Right lobe of liver (tissue), 6 donors: ENCODE results near the gene SIN3B. TPM values are rescaled to one million over a fixed set of nuclear protein-coding genes. Genes with fewer than 3 reads are reported as not detected.

ENCODE experiments used
- ATAC-seq, 4 donors: fragments of 200-7000 bp; cut with Tn5 transposase; one replicate each; pipeline ENCODE4 v1.9.1; 2020; ENCODE audit warnings: mild to moderate bottlenecking in 4 of 4, moderate library complexity in 4 of 4
- DNase-seq, 3 donors: peaks; one replicate each; pipeline ENCODE4 v3.0.0-alpha.2; 2020
- H3K27ac ChIP-seq, 3 donors: fragments of 200-600 bp; one replicate each; pipeline ENCODE4 v1.8.0; 2022
- H3K27me3 ChIP-seq, 2 donors: fragments of 200-600 bp; one replicate each; pipeline ENCODE4 v1.8.0; 2022
- H3K36me3 ChIP-seq, 4 donors: fragments of 200-600 bp; sonication (generic) in 1 of 4; one replicate each; pipeline versions ENCODE4 v1.5.1 to v1.8.0; 2017 to 2022; ENCODE audit warnings: control low read depth in 1 of 4
- H3K4me1 ChIP-seq, 4 donors: fragments of 200-600 bp; sonication (generic) in 1 of 4; one replicate each; pipeline versions ENCODE4 v1.5.1 to v1.8.0; 2017 to 2022; ENCODE audit warnings: control low read depth in 1 of 4
- H3K4me3 ChIP-seq, 3 donors: fragments of 200-600 bp; one replicate each; pipeline ENCODE4 v1.8.0; 2022
- H3K9me3 ChIP-seq, 4 donors: fragments of 200-600 bp; sonication (generic) in 1 of 4; one replicate each; pipeline versions ENCODE4 v1.5.1 to v1.8.0; 2017 to 2022; ENCODE audit warnings: control low read depth in 1 of 4
- POLR2A ChIP-seq: fragments of 450-650 bp; IDR thresholded peaks from one replicate; pipeline ENCODE4 v1.6.1; 2017; ENCODE audit warnings: antibody characterized with exemption, mild to moderate bottlenecking
- WGBS: methylation state at CpG from one replicate; pipeline ENCODE4 v1.1.6; 2018; ENCODE audit warnings: low coverage, low lambda C conversion rate; ENCODE audit not compliant: insufficient coverage; ENCODE audit errors: missing lambda C conversion rate; 5-methylcytosine and 5-hydroxymethylcytosine counted together
- intact Hi-C, 2 donors: fragments of 100-400 bp; cut with DNase I; formaldehyde crosslinking; loops; one replicate each; pipeline versions ENCODE4 v1.11.2 to v1.14.1; 2022
- total RNA-seq, 6 experiments: library from RNA; depleted of rRNA in 2 of 6; stranded (reverse); fragments of >200 nt in 2 of 6; fragmentation: NEBNext Ultra II Directional in 3 of 6; extraction: Animal tissue kit (Norgen Biotek cat#: 25700) in 3 of 6; gene quantifications; one replicate each; pipeline versions ENCODE4 v1.1.0 to v1.2.4, GENCODE V29; 2016 to 2023
- TF ChIP-seq, protein P1 (sequence below), 4 donors: fragments of 200-600 bp in 3 of 4; fragments of 450-650 bp in 1 of 4; IDR thresholded peaks; one replicate each; pipeline versions ENCODE4 v1.5.1 to v1.8.0; 2016 to 2022; ENCODE audit warnings: antibody characterized with exemption in 4 of 4, mild to moderate bottlenecking in 2 of 4
- donor health status: DM: no; HTN: yes; CAD: no.
- donor health status: DM: no; HTN: no; CAD: no.
- donor health status: DM: no; HTN: no; CAD: no.
- donor health status: DM: no; HTN: yes; CAD: no.
- donor health status: DM: no; HTN: yes; CAD: no.

Gene SIN3B
- total RNA-seq, 6 experiments from 2014 or later = 10.6 to 20.9 (median 13.6) TPM

- H3K27ac ChIP-seq = no peak overlapping the region
- H3K36me3 ChIP-seq = no peaks in the 10 kb centered on the region
- no peak overlapping the region for H3K4me3 ChIP-seq
- no peak for ATAC-seq
- TF ChIP-seq POLR2A = no peak
- TF ChIP-seq, protein P1, sequence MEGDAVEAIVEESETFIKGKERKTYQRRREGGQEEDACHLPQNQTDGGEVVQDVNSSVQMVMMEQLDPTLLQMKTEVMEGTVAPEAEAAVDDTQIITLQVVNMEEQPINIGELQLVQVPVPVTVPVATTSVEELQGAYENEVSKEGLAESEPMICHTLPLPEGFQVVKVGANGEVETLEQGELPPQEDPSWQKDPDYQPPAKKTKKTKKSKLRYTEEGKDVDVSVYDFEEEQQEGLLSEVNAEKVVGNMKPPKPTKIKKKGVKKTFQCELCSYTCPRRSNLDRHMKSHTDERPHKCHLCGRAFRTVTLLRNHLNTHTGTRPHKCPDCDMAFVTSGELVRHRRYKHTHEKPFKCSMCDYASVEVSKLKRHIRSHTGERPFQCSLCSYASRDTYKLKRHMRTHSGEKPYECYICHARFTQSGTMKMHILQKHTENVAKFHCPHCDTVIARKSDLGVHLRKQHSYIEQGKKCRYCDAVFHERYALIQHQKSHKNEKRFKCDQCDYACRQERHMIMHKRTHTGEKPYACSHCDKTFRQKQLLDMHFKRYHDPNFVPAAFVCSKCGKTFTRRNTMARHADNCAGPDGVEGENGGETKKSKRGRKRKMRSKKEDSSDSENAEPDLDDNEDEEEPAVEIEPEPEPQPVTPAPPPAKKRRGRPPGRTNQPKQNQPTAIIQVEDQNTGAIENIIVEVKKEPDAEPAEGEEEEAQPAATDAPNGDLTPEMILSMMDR (IDR thresholded peaks at IDR 0.05) = no peak
- intact Hi-C loops = no loop called here
- 73% methylated on average over 4 of the region's 4 CpGs for WGBS
- no peaks in the 10 kb centered on the region for H3K4me1 ChIP-seq
- H3K9me3 ChIP-seq = no peaks in the 10 kb centered on the region
- no peak for DNase-seq
- no peaks in the 10 kb centered on the region for H3K27me3 ChIP-seq
Measured at GRCh38 chr19:16804176-16804575, 25.0 kb upstream of the SIN3B start.

DNA sequence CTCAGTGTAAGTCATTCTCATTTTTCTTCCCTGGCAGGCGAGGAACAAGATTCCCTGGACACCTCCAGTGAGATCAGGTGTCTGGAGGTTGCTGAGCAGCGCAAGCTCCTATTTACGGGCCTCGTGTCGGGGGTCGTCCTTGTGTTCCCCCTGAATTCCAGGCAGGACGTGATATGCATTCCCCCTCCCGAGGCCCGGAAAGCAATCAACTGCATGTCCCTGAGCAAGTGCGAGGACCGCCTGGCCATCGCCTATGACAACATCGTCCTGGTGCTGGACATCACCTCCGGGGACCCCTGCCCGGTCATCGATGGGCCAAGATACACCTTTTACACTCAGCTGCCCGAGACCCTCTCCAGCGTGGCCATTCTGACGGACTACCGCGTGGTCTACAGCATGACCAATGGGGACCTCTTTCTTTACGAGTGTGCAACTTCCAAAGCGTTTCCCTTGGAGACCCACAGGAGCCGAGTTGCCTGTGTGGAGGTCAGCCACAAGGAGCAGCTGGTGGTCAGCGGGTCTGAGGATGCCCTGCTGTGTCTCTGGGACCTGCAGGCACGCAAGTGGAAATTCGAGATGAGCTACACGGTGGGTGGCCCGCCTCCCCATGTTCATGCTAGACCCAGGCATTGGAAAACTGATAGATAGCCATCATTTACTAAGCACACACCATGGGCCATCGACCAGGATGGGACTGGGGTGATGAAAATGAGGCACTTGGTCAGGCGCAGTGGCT is 21.5 kb upstream of the SIN3B start:
- intact Hi-C loops = no loop called here

DNA sequence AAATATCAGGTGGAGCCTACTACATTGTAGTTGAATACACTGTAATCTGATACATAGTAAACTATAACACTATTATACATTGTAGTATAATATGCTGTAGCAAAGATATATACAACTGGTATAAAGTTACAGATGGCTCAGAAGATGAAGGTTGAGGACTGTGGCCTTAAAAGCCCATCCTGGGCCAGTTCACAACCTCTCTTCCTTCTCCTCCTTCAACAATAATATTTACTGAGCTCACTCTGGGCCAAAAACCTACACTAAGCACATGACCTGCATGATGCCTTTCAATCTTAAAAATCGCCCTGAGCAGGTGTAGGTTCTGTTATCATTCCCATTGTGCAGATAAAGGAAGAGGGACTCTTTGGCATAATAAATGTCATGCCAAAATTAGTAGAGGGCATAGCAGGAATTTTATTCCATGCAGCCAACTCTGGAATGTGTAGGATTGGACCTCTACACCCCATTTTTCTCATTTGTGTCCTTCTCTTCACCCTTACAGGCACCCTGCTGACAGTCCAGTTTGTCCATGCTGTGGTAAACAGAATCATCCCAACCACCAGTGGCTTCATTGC is 14.6 kb upstream of the SIN3B start:
- H3K36me3 ChIP-seq = no peaks in the 10 kb centered on the region
- H3K9me3 ChIP-seq = no peaks in the 10 kb centered on the region
- intact Hi-C loops = no loop called here
- H3K27me3 ChIP-seq = no peaks in the 10 kb centered on the region
- no peak for ATAC-seq
- H3K27ac ChIP-seq = no peak overlapping the region
- no peak for DNase-seq
- H3K4me1 ChIP-seq = no peaks in the 10 kb centered on the region
- TF ChIP-seq, protein P1 (IDR thresholded peaks at IDR 0.05) = no peak
- no peak for TF ChIP-seq POLR2A
- 29% methylated on average over 1 of the region's 1 CpG for WGBS
- no peak overlapping the region for H3K4me3 ChIP-seq

More for the DNA sequence above, 21.5 kb upstream of the SIN3B start:
- no peak for DNase-seq
- Histone ChIP-seq H3K27ac (no peak overlapping the region), H3K27me3 (no peaks in the 10 kb centered on the region), H3K4me1 (no peaks in the 10 kb centered on the region), H3K36me3 (no peaks in the 10 kb centered on the region), H3K4me3 (no peak overlapping the region), H3K9me3 (no peaks in the 10 kb centered on the region)
- TF ChIP-seq POLR2A = no peak
- TF ChIP-seq, protein P1 (IDR thresholded peaks at IDR 0.05) = no peak
- WGBS = 83% methylated on average over 13 of the region's 31 CpGs
- ATAC-seq = no peak

DNA sequence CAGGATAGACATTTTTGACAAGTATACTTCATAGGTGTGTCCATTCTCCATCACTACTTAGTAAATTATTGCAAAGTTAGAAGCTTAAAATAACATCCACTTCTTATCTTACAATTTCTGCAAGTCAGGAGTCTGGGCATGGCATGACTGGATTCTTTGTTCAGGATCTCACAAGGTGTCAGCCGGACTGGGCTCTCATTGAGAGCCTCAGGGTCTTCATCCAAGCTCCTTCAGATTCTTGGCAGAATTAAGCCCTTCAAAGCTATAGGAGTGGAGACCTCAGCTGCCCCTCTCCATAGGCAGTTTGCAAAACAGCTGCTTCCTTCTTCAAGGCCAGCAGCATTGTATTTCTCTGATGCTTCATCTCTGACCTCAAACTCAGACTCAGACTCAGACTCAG is 9.1 kb upstream of the SIN3B start:
- no peaks in the 10 kb centered on the region for H3K9me3 ChIP-seq
- no peak for TF ChIP-seq POLR2A
- TF ChIP-seq, protein P1 (IDR thresholded peaks at IDR 0.05) = no peak
- no peaks in the 10 kb centered on the region for H3K36me3 ChIP-seq
- H3K4me1 ChIP-seq = peaks cover 0 to 2% (median 0%) of the 10 kb centered on the region in 4 donors
- 89% methylated on average over 1 of the region's 1 CpG for WGBS
- DNase-seq = no peak
- no peak overlapping the region for H3K4me3 ChIP-seq
- intact Hi-C loops = no loop called here
- no peak overlapping the region for H3K27ac ChIP-seq
- no peaks in the 10 kb centered on the region for H3K27me3 ChIP-seq
- ATAC-seq = no peak
